Right lobe of liver (tissue), 6 donors: ENCODE measurements around the gene AKAP13. TPM values are rescaled to one million over a fixed set of nuclear protein-coding genes. Genes with fewer than 3 reads are reported as not detected.
"Not testable (repeated sequence)": the region's sequence is repeated elsewhere in the genome, so short reads cannot be mapped to it uniquely, and the experiment has no call there.

ENCODE experiments used
- ATAC-seq, 4 donors: fragments of 200-7000 bp; cut with Tn5 transposase; one replicate each; pipeline ENCODE4 v1.9.1; 2020; ENCODE audit warnings: mild to moderate bottlenecking in 4 of 4, moderate library complexity in 4 of 4
- DNase-seq, 3 donors: peaks; one replicate each; pipeline ENCODE4 v3.0.0-alpha.2; 2020
- H3K27ac ChIP-seq, 3 donors: fragments of 200-600 bp; one replicate each; pipeline ENCODE4 v1.8.0; 2022
- H3K27me3 ChIP-seq, 2 donors: fragments of 200-600 bp; one replicate each; pipeline ENCODE4 v1.8.0; 2022
- H3K36me3 ChIP-seq, 4 donors: fragments of 200-600 bp; sonication (generic) in 1 of 4; one replicate each; pipeline versions ENCODE4 v1.5.1 to v1.8.0; 2017 to 2022; ENCODE audit warnings: control low read depth in 1 of 4
- H3K4me1 ChIP-seq, 4 donors: fragments of 200-600 bp; sonication (generic) in 1 of 4; one replicate each; pipeline versions ENCODE4 v1.5.1 to v1.8.0; 2017 to 2022; ENCODE audit warnings: control low read depth in 1 of 4
- H3K4me3 ChIP-seq, 3 donors: fragments of 200-600 bp; one replicate each; pipeline ENCODE4 v1.8.0; 2022
- H3K9me3 ChIP-seq, 4 donors: fragments of 200-600 bp; sonication (generic) in 1 of 4; one replicate each; pipeline versions ENCODE4 v1.5.1 to v1.8.0; 2017 to 2022; ENCODE audit warnings: control low read depth in 1 of 4
- CTCF ChIP-seq, 4 donors: fragments of 200-600 bp in 3 of 4; fragments of 450-650 bp in 1 of 4; IDR thresholded peaks; one replicate each; pipeline versions ENCODE4 v1.5.1 to v1.8.0; 2016 to 2022; ENCODE audit warnings: antibody characterized with exemption in 4 of 4, mild to moderate bottlenecking in 2 of 4
- POLR2A ChIP-seq: fragments of 450-650 bp; IDR thresholded peaks from one replicate; pipeline ENCODE4 v1.6.1; 2017; ENCODE audit warnings: antibody characterized with exemption, mild to moderate bottlenecking
- WGBS: methylation state at CpG from one replicate; pipeline ENCODE4 v1.1.6; 2018; ENCODE audit warnings: low coverage, low lambda C conversion rate; ENCODE audit not compliant: insufficient coverage; ENCODE audit errors: missing lambda C conversion rate; 5-methylcytosine and 5-hydroxymethylcytosine counted together
- intact Hi-C, 2 donors: fragments of 100-400 bp; cut with DNase I; formaldehyde crosslinking; loops; one replicate each; pipeline versions ENCODE4 v1.11.2 to v1.14.1; 2022
- total RNA-seq, 6 experiments: library from RNA; depleted of rRNA in 2 of 6; stranded (reverse); fragments of >200 nt in 2 of 6; fragmentation: NEBNext Ultra II Directional in 3 of 6; extraction: Animal tissue kit (Norgen Biotek cat#: 25700) in 3 of 6; gene quantifications; one replicate each; pipeline versions ENCODE4 v1.1.0 to v1.2.4, GENCODE V29; 2016 to 2023
- donor health status: DM: no; HTN: yes; CAD: no.
- donor health status: DM: no; HTN: no; CAD: no.
- donor health status: DM: no; HTN: no; CAD: no.
- donor health status: DM: no; HTN: yes; CAD: no.
- donor health status: DM: no; HTN: yes; CAD: no.

AKAP13 gene
- total RNA-seq, 6 experiments from 2014 or later: 50.1 to 73.1 (median 63.9) TPM

DNA sequence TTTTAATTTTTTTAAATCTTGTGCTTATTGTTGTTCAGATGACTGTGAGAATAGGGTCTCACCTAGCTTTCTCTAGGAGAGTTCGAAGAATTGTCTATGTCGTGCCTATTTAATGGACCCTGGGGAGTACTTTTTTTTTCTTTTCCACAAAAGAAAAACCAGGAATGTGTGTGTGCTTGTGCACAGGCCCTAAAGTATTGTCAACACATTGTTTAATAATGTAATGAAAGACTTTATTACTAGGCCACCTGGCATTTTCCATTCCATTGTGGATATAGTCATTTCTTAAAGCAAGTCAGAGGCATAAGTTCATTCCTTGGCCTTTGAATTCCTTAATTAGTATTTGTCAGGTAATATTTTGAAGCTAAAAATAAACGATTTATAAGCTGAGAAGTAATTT is 278.4 kb downstream of the AKAP13 start:
- ATAC-seq: no peak
- no peak for TF ChIP-seq POLR2A
- no peak for TF ChIP-seq CTCF (IDR thresholded peaks at IDR 0.05)
- DNase-seq: no peak
- Histone ChIP-seq H3K27me3 (no peaks in the 10 kb centered on the region), H3K9me3 (no peaks in the 10 kb centered on the region), H3K4me1 (peaks cover 0 to 11% (median 0%) of the 10 kb centered on the region in 4 donors), H3K36me3 (peaks cover 0 to 44% (median 8%) of the 10 kb centered on the region in 4 donors), H3K4me3 (no peak overlapping the region), H3K27ac (no peak overlapping the region)
- intact Hi-C loops: no loop called here
- WGBS: 96% methylated on average over 3 of the region's 3 CpGs

GRCh38 chr15:85661859-85662258 is 281.5 kb downstream of the AKAP13 start:
- no peaks in the 10 kb centered on the region for H3K9me3 ChIP-seq
- WGBS: 89% methylated on average over 3 of the region's 3 CpGs
- H3K27me3 ChIP-seq: no peaks in the 10 kb centered on the region
- H3K27ac ChIP-seq: no peak overlapping the region
- no peak overlapping the region for H3K4me3 ChIP-seq
- peaks cover 4 to 53% (median 16%) of the 10 kb centered on the region in 4 donors for H3K36me3 ChIP-seq
- ATAC-seq (no peak), DNase-seq (no peak)
- peaks cover 0 to 10% (median 0%) of the 10 kb centered on the region in 4 donors for H3K4me1 ChIP-seq
- TF ChIP-seq POLR2A (no peak), CTCF (IDR thresholded peaks at IDR 0.05) (no peak)
- intact Hi-C loops: no loop called here

DNA sequence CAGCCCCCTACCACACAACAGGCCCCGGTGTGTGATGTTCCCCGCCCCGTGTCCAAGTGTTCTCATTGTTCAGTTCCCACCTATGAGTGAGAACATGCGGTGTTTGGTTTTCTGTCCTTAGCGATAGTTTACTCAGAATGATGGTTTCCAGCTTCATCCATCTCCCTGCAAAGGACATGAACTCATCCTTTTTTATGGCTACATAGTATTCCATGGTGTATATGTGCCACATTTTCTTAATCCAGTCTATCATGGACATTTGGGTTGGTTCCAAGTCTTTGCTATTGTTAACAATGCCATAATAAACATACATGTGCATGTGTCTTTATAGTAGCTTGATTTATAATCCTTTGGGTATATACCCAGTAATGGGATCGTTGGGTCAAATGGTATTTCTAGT is 285.3 kb downstream of the AKAP13 start:
- H3K27ac ChIP-seq, H3K9me3 ChIP-seq, H3K27me3 ChIP-seq, ATAC-seq, DNase-seq, H3K4me1 ChIP-seq, H3K4me3 ChIP-seq, intact Hi-C loops: not testable (repeated sequence)
- WGBS: 98% methylated on average over 6 of the region's 6 CpGs
- peaks cover 4 to 49% (median 12%) of the 10 kb centered on the region in 4 donors for H3K36me3 ChIP-seq

DNA sequence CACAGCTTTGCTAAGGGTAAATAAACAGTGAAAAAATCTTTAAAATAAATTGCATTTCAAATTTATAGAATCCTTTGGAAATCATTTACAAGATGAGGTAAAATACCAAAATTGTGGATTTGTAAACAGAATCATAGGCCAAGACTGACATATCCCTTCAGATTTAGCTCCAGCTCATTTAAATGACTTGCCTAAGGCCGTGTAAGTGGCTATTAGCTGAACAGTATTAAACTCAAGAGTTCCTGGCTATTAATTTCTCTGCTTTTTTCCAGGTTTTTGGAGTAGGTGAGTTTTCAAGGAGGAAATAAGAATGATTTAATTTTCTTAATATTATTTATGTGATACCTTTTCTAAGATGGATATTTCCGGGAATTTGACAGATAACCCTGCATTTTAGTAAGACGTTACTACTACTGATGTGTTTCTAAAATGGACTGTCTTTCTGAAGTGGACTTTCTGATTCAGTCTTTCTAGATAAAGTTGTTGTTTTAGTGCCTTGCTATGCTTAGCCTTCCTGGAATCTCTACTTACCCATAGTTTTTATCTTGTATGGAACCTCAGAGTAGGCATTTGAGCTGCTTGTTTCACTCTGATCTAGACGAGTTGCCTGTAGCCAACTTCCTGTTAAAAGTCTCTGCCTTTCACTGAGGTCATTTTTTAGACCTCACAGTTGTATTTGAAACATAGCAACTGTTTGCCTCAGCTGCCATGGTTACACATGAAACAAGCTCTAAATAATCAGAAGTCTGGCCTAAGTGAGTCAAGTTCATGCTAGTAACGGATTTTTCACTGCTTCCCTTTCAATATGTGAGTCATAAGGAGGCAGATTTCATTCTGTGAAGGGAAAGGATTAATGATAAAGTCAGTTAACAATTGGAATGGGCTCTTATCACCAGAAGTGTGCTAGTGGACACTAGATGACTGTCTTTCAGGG is 287.4 kb downstream of the AKAP13 start:
- no peak for DNase-seq
- Histone ChIP-seq H3K36me3 (peaks cover 4 to 46% (median 11%) of the 10 kb centered on the region in 4 donors), H3K4me1 (peaks cover 0 to 17% (median 8%) of the 10 kb centered on the region in 4 donors), H3K27ac (peak overlapping the region; percentile 63 to 73 (median 72)), H3K27me3 (no peaks in the 10 kb centered on the region), H3K4me3 (no peak overlapping the region), H3K9me3 (no peaks in the 10 kb centered on the region)
- TF ChIP-seq POLR2A (no peak), CTCF (IDR thresholded peaks at IDR 0.05) (no peak)
- ATAC-seq: peak; percentile 74 to 83 (median 80)
- WGBS: 25% methylated on average over 5 of the region's 5 CpGs
- intact Hi-C loops: no loop called here

DNA sequence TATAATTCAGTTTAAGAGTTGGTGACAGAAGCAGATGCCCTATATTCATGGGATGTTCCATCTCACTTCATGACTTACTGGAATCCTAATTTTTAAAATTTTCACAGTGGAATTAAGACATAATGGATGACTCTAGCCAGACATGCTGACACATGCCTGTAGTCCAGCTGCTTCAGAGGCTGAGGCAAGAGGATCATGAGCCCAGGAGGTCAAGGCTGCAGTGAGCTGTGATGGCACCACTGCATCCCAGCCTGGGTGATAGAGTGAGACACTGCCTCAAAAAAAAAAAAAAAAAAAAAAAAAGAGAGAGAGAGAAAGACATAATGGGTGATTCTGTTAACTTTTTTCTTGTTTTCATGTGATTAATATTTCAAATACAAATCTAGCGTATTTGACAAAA is 290.8 kb downstream of the AKAP13 start:
- no peak for TF ChIP-seq POLR2A
- no peak for TF ChIP-seq CTCF (IDR thresholded peaks at IDR 0.05)
- peak overlapping the region; percentile 40 to 72 (median 49) for H3K27ac ChIP-seq
- peaks cover 0 to 27% (median 12%) of the 10 kb centered on the region in 4 donors for H3K4me1 ChIP-seq

More for the DNA sequence above, 290.8 kb downstream of the AKAP13 start:
- no peak for DNase-seq
- Histone ChIP-seq H3K36me3 (peaks cover 0 to 19% (median 1%) of the 10 kb centered on the region in 4 donors), H3K27me3 (no peaks in the 10 kb centered on the region), H3K9me3 (no peaks in the 10 kb centered on the region), H3K4me3 (no peak overlapping the region)
- ATAC-seq: no peak
- WGBS: 76% methylated on average over 1 of the region's 1 CpG
- intact Hi-C loops: no loop called here
